ENCODE results near the gene CST2.
"Not testable (repeated sequence)": the region's sequence is repeated elsewhere in the genome, so short reads cannot be mapped to it uniquely, and the experiment has no call there.

Gene CST2

GRCh38 chr20:23826541-23827021 is at the start of gene CST2:
TSS of gene CST2 (minus strand) at chr20:23826729. CDS start at chr20:23826660, 69 bp downstream.
- peak; percentile 21 for DNase-seq

GRCh38 chr20:23875606-23876237 is 49.2 kb upstream of the CST2 start:
- no peak for DNase-seq

GRCh38 chr20:23874747-23875146 is 48.2 kb upstream of the CST2 start:
- DNase-seq: no peak

- no peak for DNase-seq
Observed at GRCh38 chr20:23873370-23874015, 47.0 kb upstream of the CST2 start.

GRCh38 chr20:23872065-23872464 is 45.5 kb upstream of the CST2 start:
- no peak for DNase-seq

GRCh38 chr20:23870461-23870860 is 43.9 kb upstream of the CST2 start:
- no peak for DNase-seq

- no peak for DNase-seq
Observed at GRCh38 chr20:23869520-23869919, 43.0 kb upstream of the CST2 start.

- no peak for DNase-seq
Observed at GRCh38 chr20:23868321-23868720, 41.8 kb upstream of the CST2 start.

- DNase-seq: no peak
Observed at GRCh38 chr20:23867152-23867776, 40.7 kb upstream of the CST2 start.

- not testable (repeated sequence) for DNase-seq
Observed at GRCh38 chr20:23860771-23861170, 34.2 kb upstream of the CST2 start.

GRCh38 chr20:23857962-23858595 is 31.6 kb upstream of the CST2 start:
- DNase-seq: peak; percentile 71

- DNase-seq: no peak
Observed at GRCh38 chr20:23856736-23857135, 30.2 kb upstream of the CST2 start.

GRCh38 chr20:23856226-23856625 is 29.7 kb upstream of the CST2 start:
- no peak for DNase-seq

- no peak for DNase-seq
Observed at GRCh38 chr20:23841693-23842092, 15.2 kb upstream of the CST2 start.

GRCh38 chr20:23835716-23836115 is 9.2 kb upstream of the CST2 start:
- DNase-seq: no peak

- DNase-seq: peak; percentile 56
Observed at GRCh38 chr20:23832775-23833513, 6.4 kb upstream of the CST2 start.

GRCh38 chr20:23831961-23832360 is 5.4 kb upstream of the CST2 start:
- DNase-seq: peak; percentile 51

GRCh38 chr20:23823621-23824324 is 2.8 kb downstream of the CST2 start:
- no peak for DNase-seq

GRCh38 chr20:23823111-23823510 is 3.4 kb downstream of the CST2 start:
- no peak for DNase-seq

- no peak for DNase-seq
Observed at GRCh38 chr20:23820493-23820892, 6.0 kb downstream of the CST2 start.

- not testable (repeated sequence) for DNase-seq
Observed at GRCh38 chr20:23811559-23811958, 15.0 kb downstream of the CST2 start.

- DNase-seq: not testable (repeated sequence)
Observed at GRCh38 chr20:23810349-23810748, 16.2 kb downstream of the CST2 start.
